Activated CD4-positive, alpha-beta T cell treated with anti-CD3 and anti-CD28 coated beads for 4 hours (primary cell): ENCODE data around the gene RALGPS2.
"Not testable (repeated sequence)": the region's sequence is repeated elsewhere in the genome, so short reads cannot be mapped to it uniquely, and the experiment has no call there.

Source experiments
- DNase-seq, 2 donors: peaks; one replicate each; pipeline ENCODE4 v3.0.0-alpha.2; 2020

Gene RALGPS2

DNA sequence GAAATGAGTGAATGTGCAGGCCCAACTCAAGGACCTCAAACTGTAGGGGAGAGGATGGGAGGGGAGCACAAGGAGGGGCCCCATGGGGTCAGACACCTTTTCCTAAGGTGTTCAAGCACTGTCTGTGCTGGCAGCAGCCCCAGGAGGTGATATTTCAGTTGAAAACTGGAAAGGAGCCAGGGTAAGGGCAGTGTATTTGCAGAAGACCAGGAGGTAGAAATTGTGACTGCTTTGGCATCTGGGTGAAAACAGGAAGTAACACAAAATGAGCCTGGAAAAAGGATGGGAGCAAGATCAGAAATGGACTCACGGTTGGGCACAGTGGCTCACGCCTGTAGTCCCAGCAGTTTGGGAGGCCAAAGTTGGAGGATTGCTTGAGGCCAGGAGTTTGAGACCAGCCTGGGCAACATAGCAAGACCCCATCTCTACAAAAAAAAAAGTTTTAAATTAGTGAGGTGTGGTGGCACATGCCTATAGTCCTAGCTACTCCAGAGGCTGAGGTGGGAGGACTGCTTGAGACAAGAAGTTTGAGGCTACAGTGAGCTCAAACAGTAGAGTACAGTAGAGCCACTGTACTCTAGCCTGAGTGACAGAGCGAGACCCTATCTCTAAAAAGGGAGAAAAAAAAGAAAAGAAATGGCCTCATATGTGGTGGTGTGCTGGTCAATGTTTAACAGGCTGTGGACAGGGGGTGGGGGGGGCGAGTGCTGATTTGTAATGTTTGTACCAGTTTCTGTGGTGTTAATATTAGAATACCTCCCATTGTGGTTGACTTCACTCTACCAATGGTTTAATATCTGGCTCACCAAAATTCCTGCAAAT is 222.0 kb downstream of the RALGPS2 start:
- no peak for DNase-seq

DNA sequence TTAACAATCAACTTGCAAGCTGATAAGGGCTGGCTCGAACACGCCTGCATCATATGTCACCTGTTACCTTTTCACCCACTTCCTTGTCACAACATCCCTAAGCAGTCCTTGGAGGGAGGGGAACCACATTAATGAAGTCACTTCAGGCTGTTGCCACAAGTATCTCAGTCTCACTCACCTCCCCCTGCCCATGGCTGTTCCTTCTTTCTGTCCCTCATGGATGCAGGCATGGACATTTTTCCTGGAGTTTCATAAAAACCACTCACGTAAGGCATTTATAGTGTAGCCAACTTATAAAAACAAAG is 222.6 kb downstream of the RALGPS2 start:
- DNase-seq = no peak

DNA sequence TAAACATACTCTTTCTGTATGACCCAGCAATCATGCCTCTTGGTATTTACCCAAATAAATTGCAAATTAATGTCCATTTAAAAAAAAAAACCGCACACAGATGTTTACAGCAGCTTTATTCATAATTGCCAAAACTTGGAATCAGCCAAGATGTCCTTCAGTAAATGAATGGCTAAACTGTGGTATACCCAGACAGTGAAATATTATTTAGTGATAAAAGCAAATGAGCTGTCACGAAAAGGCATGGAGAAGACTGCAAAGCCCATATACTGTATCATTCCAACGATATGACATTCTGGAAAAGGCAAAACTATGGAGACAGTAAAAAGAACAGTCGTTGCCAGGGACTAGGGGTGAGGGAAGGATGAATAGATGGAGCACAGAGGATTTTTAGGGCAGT is 223.6 kb downstream of the RALGPS2 start:
- no peak for DNase-seq

DNA sequence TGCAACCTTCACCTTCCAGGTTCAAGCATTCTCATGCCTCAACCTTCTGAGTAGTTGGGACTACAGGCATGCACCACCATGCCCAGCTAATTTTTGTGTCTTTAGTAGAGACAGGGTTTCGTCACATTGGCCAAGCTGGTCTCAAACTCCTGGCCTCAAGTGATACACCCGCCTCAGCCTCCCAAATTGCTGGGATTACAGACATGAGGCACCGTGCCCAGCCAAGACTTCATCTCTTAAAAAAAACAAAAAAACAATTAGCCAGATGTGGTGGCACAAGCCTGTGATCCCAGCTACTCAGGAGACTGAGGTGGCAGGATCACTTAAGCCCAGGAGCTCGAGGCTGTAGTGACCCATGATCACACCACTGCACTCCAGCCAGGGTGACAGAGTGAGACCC is 224.8 kb downstream of the RALGPS2 start:
- not testable (repeated sequence) for DNase-seq

DNA sequence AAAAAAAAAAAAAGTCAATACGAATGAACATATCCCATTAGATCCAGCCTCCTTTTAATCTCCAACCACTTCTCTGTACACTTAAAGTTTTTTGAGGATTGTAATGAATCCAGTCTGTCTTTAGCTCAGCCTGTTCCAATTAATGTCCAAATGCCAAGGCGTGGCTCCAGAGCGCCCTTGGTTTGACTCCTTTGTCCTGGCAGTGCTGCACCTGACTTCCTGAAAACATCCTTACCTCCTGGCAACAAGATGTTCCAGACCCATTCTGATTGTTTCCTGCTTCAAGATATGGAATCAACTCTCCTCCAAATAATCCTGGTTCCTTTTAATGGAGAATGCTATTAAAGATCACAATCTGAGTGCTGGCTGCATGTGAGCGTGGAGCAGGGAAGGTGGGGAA is 226.6 kb downstream of the RALGPS2 start:
- no peak for DNase-seq

DNA sequence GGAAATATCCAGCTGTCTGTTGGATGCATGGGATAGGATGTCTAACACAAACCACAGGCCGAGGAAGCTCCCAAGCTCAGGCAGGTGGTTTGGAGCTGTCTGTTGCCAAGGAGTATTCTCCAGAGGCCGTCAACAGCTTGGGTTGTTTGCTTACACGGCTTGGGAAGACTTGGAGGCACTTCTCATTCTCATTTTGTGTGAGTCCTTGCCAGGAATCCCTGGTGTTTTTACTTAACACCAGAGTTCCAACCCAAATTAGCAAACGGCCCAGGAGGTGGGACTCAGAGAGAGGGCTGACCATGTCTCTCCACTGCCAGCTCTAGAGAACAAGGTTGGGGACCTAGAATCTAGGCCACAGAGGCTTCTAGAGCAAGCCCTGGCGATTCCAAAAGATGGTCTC is 228.0 kb downstream of the RALGPS2 start:
- no peak for DNase-seq

DNA sequence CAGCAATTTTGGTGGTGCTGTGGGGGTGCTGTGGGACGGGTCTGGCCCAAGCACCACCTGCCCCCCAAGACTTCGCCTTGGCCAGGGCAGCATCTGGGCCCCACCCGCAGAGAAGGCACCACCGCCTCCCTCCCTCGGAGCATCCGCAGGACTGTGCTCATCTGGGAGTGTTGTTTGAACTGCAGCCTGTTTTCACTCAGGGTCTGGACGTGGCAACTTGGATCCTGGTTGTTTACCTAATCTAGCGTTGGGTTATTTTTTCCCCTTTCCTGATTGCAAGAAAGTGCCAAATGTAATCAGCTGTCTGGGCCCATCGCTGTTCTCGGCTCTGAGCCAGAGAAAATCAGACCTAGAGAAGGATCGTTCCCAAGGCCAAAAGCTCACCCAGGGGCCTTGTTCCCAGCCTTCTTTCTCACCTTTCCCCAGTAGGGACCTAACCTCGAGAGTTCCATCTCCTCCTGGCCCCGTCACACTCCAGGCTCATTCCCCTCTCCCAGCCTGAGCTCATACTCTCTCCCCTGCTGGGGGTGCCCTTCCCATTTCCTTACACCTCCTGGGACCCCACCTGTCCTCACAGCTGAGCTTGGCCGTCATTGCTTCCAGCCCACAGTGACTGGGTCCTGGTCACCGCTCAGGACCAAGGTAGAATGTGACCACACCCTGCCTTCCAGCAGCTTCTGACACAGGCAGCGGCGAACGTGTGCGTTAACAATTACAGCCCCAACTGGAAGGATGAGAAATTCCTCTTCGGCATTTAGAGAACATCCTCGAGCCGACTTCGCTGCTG is 228.7 kb downstream of the RALGPS2 start:
- no peak for DNase-seq

DNA sequence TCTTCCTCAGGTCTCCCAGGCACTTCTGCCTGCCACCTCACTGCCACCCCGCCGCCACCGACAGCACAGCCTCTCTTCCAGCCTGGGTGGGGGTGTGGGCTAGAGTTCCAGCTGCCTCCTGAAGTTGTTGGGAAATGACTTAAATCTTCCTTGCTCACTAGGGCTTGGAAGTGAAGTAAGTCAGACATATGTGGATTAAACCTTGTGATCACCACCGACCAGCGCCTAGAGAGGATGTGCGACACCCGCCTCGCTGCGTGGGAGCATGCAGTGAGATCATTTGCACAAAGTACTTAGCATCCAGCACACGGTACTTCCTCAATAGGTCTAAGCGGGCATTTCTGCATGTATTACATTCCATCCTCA is 229.3 kb downstream of the RALGPS2 start:
- DNase-seq = no peak

DNA sequence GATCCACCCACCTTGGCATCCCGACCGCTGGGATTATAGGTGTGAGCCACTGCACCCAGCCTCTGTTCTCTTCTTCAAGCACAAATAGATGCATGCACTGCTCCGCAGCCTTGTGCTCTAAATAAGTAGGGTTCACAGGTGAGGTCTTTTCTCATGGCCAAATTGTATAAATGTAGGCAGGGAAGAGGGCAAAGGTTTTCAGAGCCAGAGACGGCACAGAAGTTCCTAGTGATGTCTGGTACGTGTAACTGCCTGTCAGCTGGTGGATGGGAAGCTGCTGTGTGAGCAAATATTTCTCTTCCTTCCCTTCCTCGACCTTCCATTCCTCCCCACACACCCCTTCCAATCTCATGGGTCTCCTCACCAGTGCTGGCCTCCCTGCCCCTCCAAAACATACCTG is 229.9 kb downstream of the RALGPS2 start:
- no peak for DNase-seq

DNA sequence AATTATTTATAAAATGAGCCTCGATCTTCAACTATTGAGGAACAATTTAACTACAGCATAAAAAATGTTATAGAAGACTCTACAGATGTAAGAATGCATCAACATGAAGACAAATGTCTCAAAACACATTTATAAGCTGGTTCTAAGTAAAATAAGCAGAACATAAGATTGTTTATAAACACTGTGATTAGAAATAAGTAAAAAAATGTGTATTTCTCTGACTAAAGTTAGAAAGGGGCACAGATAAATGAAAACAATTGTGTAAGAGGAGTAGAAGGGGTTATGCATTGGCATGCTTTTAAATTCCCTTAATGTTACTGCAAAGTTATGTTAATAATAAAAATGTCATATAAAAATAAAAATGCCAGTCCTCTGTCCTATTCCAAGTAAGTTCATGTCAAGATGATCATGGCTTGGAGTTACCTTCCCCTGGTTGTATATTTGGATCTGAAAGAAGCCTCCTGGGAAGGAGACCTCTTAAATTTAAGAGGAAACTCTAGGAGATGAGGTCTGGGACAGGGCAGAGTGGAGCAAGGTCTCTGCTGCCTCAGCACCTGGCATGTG is 230.4 kb downstream of the RALGPS2 start:
- DNase-seq = no peak

DNA sequence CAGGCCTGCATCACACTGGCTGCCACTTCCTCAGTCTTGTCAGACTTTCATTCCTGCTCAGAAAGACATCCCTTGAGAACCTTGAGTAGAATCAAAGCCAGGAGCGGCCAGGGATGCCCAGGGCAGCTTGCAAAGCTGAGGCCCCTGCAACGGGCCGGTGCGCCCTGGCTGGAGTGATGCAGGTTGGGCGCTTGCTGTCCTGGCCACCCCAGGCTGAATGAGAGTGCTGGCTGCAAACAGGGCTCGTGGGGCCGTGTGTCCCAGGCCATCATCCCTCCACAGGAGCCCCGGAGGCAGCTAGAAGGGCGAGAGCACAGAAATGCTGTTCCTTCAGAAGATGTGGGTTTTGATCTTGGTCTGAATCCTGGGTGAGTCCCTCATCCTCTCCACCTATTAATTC is 233.4 kb downstream of the RALGPS2 start:
- no peak for DNase-seq

DNA sequence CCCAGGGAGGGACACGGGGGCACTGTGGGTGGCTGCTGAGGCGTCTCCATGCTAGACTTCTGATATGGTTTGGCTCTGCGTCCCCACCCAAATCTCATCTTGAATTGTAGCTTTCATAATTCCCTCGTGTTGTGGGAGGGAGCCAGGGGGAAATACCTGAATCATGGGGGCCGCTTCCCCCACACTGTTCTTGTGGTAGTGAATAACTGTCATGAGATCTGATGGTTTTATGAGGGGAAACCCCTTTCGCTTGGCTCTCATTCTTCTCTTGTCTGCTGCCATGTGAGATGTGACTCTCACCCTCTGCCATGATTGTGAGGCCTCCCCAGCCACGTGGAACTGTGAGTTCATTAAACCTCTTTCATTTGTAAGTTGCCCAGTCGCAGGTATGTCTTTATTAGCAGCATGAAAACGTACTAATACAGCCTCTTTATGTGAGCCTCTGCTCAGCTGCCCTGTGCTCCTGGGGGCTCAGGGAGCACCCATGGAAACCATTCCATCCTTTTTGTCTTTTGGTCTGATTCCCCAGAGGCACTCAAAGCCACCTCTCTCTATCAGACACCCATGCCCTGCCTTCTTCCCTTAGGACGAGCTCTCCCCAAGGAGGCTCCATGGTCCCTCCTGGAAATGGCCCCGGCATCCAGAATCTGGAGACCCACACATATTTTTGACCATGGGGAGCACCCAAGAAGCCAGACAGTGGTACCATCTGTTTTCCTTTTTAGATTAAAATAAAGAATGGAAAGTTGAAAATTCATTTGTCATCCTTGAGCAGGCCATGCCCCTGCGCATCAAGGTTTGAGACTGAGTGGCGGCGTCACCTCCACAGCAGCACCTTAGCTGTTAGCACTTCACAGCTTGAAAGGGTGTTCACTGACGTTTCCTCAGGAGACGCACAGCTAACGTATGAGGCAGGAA is 234.8 kb downstream of the RALGPS2 start:
- DNase-seq = no peak

DNA sequence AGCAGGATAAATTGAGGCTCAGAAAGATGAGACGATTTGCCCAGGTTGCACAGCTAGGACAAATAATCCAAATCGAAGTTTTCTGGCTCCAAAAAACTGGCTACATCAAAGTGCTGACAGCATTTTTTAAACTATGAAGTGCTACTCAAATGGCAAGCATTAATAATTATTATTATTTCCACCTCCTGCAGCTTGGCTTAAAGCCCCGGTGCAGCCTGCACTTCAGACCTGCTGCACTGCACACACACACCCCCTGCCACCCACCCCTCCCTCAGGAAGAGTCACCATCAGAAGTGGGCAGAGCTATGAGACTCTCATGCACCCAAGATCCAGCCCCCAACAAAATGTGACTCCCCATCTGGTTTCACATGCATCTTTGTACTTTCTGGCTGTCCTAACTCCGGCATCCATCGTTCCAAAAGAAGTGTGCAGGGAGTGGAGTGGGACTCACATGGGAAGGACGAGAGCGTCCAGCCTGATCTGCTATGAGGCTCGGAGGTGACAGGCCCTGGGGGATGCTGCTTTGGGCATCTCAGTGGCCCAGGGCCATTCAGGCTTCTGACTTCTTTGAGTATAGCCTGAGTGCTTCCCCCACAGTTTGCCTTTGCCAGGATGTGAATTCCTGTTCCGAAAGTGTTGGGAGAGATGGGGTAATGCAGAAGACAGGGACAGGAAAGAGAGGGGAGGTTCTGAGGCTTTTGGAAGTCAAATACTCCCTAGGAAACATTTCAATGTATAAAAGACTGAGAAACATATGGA is 235.6 kb downstream of the RALGPS2 start:
- no peak for DNase-seq

DNA sequence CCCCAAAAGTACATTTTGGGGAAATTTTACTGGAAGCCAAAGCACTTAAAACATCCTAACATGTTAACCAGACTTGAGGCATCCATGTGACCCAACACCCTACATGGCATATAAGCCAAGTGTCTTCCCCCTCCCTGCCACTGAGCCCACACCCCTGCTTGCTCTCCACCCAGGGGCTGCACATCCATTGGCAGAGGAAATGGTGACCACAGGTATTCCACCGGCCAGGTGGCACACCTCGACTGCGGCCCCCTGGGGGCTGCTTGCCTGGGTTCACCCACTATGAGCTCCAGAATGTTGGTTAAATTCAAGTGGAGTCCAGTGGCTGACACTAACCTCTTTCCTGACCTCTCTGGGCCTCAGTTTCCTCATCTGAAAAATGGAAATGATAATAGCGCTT is 236.3 kb downstream of the RALGPS2 start:
- no peak for DNase-seq

DNA sequence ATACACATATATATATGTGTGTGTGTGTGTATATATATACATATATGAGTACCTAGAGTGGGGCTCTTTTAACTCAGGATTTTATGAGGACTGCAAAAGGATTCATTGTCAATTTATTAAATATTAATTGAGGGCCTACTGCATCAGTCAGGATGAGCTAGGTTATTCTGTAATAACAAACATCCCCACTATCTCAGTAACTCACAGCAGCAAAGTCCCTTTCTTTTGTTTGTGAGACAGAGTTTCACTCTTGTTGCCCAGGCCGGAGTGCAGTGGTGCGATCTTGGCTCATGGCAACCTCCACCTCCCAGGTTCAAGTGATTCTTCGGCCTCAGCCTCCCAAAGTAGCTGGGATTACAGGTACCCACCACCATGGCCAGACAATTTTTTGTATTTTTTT is 236.8 kb downstream of the RALGPS2 start:
- DNase-seq = no peak

DNA sequence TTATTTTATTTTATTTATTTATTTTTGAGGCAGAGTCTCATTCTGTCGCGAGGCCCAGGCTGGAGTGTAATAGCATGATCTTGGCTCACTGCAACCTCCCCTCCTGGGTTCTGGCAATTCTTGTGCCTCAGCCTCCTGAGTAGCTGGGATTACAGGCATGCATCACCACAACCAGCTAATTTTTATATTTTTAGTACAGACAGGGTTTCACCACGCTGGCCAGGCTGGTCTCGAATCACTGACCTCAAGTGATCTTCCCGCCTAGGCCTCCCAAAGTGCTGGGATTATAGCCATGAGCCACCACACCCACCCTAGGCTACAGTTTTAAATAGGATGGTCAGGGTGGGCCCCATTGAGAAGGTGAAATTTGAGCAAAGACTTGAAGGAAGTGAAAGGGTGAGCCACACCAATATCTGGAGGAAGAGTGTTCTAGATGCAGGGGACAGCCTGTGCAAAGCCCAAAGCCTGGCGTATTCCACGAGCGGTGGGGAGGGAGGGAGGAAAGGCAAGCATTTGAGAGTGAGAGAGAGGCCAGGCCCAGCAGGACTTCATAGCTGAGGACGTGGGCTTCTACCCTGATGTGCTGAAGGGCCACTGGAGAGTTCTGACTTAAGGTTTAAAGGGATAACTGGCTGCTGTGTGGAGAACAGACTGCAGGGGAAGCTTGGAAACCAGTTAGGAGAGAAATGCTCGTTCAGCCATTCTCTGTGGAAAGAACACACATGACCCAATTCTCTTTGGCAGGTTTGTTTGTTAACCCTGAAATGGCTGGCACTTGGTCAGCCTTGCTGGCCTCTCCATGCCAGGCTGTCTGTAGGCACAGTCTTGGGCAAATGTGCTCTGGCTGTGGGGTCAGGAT is 238.0 kb downstream of the RALGPS2 start:
- no peak for DNase-seq

DNA sequence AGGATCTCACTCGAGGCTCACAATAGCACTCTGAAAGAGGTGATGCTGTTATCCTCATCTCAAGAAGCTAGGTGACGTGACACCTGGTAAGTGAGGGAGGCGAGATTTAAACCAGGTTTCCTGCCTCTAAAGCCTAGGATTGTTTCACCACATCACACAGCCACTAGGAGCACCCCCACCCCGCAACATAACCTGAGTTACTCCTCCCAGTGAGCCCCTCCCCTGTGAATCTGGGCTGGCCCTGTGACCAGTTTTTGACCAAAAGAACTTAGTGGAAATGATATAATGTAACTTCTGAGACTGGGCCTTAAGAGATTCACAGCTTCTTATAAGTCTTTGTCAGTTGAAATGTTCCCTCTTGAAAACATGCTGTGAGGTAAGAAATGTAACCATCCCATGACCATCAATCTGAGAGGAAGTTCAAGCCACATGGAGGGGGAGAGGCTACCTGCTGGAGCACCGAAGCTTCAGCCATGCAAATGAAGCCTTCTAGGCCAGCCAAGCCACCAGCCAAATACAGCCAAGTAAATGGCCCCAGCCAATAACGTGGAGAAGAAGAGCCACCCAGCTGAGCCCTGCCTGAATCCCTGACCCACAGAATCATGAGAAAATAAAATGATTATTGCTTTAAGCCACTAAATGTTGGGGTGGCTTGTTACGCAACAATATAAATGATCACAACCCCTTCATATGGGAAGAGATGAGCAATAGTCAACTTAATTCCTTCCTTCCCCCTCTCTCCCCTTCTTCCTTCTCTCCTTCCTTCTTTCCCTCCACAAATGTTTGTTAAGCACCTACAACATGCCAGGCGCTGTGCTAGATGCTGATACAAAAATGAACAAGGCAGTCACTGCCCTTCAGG is 239.7 kb downstream of the RALGPS2 start:
- DNase-seq = no peak

DNA sequence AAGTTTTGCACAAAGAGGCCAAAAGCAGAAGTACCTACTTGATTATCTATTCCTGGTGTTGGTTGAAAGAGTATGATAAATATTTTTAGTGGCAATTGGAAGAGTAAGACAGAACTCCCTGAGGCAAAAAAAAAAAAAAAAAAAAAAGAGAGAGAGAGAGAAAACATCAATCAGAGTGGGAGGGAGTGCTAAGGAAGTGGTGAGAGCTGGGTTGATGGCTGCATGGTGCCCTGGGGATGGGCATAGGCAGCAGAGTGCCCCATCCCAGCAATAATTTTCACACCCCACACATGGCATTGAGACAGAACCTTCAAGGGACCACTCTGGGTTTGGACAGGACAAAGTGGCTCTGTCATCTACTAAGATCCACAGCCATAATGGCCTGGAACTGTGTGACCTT is 241.3 kb downstream of the RALGPS2 start:
- no peak for DNase-seq

DNA sequence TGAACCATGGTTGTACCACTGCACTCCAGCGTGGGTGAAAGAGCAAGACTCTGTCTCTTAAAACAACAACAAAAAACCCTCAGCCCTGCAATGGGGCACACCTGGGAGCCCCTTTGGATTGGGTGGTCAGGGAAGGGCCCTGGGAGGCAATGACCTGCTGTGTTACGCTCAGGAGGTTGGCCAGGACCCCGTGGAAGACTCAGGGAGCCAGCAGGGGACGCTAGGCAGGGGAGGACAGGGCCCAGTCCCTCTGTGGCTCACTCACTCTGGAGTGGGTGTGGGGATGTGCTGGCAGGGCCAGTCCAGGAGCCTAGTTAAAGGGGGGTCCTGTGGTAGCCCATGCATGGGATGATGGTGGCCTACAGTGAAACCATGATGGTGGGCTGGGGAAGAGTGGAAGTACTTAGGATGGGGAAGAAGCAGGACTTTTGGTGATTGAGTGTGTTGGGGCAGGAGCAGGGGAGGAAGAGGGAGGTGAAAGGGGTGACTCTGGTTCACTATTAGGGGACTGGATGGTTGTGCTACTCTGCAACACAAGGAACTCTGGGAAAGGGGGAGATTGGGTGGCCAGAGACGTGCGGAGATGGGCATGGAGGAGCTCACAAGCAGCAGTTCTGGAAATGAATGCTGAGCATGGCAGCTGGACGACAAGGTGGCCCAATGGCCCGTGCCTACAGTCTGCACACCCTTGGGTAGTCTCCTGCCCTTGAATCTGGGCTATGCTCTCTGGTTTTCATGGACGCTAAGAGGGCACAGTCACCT is 244.4 kb downstream of the RALGPS2 start:
- no peak for DNase-seq

DNA sequence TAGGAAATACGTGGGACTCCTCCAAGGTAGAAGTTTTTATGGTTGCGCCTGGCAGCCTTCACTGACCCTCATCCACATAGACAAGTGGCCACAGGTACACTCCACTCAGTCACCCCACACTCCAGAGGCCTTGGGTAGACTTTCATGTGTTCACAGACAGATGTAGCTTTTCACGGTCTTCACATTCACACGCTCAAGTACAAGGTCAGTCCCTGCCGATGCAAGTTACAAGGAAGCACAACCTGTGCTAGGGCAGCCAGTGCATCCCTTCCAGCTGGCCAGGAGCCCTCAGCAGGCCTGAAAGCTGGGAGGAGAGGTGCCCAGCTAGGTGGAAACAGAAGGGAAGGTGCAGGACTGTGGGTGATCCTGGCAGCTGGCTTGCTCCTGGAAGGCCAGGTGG is 245.1 kb downstream of the RALGPS2 start:
- no peak for DNase-seq
